ENCODE data around the gene GPC6. TPM values are rescaled to one million over a fixed set of nuclear protein-coding genes. Genes with fewer than 3 reads are reported as not detected.

Gene GPC6
- total RNA-seq, 1 donor from 2014 or later: 63.0 TPM

DNA sequence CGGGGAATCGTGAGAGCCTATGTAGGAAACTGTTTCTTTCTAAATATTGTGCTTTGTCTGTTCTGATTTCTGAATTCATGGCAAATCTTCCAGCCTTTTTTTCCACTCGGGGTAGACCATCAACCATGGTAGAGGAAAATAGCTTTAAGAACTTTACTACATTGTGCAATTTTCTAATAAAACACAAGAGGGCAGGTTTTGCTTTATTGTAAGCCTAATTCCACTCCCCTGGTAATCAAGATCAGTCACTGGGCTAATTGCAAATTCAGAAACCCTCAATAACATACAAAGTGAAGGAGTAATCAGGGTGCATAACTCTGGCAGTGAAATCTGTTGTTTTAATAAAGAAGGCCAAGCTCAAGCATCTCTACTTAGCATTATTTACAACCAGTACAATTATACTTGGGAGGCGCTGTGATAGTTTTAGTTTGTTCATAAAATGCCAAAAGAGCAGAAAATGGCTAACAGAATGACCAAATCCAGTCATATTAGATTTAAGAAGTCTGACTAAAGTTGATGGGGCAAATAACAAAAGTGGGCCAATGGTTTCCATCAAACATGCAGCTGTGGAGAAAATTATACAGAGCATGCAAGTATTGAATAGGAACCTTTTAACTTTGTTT is 1209.1 kb downstream of the GPC6 start:
- Histone ChIP-seq H3K9me3 (ENCODE audit: insufficient read depth, low read depth, low read length) (no peaks in the 10 kb centered on the region), H4K20me1 (ENCODE audit: insufficient read depth, low read length) (no peaks in the 10 kb centered on the region), H3K9ac (ENCODE audit: low read length) (no peak overlapping the region), H3K27ac (ENCODE audit: low read depth, low read length) (no peak overlapping the region), H3K4me1 (ENCODE audit: insufficient read depth, low read length) (no peaks in the 10 kb centered on the region), H3K79me2 (ENCODE audit: insufficient read depth, low read length) (no peaks in the 10 kb centered on the region), H3K27me3 (ENCODE audit: insufficient read depth, low read length) (peaks cover 6% of the 10 kb centered on the region), H2AFZ (ENCODE audit: low read depth, low read length) (no peak overlapping the region), H3K4me3 (ENCODE audit: insufficient read depth, low read depth, low read length) (no peak overlapping the region), H3K4me2 (ENCODE audit: low read length) (no peak overlapping the region), H3K36me3 (ENCODE audit: insufficient read depth, low read length) (no peaks in the 10 kb centered on the region)
- Mint-ChIP-seq H3K4me3 (ENCODE audit: unreplicated experiment) (no peak overlapping the region), H3K9me3 (ENCODE audit: unreplicated experiment) (no peaks in the 10 kb centered on the region), H3K27me3 (ENCODE audit: low read depth, unreplicated experiment) (peaks cover 7% of the 10 kb centered on the region), H3K27ac (ENCODE audit: unreplicated experiment) (no peak overlapping the region), H3K4me1 (ENCODE audit: low read depth, unreplicated experiment) (no peaks in the 10 kb centered on the region), H3K36me3 (ENCODE audit: low read depth, unreplicated experiment) (no peaks in the 10 kb centered on the region)
- TF ChIP-seq, protein P1, sequence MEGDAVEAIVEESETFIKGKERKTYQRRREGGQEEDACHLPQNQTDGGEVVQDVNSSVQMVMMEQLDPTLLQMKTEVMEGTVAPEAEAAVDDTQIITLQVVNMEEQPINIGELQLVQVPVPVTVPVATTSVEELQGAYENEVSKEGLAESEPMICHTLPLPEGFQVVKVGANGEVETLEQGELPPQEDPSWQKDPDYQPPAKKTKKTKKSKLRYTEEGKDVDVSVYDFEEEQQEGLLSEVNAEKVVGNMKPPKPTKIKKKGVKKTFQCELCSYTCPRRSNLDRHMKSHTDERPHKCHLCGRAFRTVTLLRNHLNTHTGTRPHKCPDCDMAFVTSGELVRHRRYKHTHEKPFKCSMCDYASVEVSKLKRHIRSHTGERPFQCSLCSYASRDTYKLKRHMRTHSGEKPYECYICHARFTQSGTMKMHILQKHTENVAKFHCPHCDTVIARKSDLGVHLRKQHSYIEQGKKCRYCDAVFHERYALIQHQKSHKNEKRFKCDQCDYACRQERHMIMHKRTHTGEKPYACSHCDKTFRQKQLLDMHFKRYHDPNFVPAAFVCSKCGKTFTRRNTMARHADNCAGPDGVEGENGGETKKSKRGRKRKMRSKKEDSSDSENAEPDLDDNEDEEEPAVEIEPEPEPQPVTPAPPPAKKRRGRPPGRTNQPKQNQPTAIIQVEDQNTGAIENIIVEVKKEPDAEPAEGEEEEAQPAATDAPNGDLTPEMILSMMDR (IDR thresholded peaks at IDR 0.05; ENCODE audit: insufficient read depth, low read depth, low read length): peak; percentile 66
- TF ChIP-seq EZH2 (IDR thresholded peaks at IDR 0.05; ENCODE audit: insufficient read depth, low read length): no peak
- DNase-seq (ENCODE audit: low read depth): peak; percentile 33
- FAIRE-seq: peak; percentile 55

DNA sequence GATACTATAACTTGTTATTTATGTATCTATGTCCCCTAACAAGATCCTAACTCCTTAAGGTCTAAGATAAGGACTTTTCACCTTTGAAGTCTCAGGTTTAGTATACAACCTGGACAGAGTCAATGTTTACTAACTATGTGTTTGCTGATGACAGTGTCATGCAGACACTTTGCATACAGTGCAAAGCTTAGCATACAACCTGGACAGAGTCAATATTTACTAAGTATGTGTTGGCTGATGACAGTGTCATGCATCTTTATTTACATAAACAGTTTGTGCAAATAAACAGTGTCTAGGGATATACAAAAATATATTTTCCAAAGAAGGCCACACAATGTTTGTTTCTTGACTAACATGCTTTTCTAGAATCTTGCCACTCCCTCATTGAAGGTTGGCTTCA is 1218.2 kb downstream of the GPC6 start:
- Mint-ChIP-seq H3K9me3 (ENCODE audit: unreplicated experiment) (no peaks in the 10 kb centered on the region), H3K27ac (ENCODE audit: unreplicated experiment) (no peak overlapping the region), H3K4me1 (ENCODE audit: low read depth, unreplicated experiment) (no peaks in the 10 kb centered on the region), H3K27me3 (ENCODE audit: low read depth, unreplicated experiment) (no peaks in the 10 kb centered on the region), H3K36me3 (ENCODE audit: low read depth, unreplicated experiment) (no peaks in the 10 kb centered on the region), H3K4me3 (ENCODE audit: unreplicated experiment) (no peak overlapping the region)
- no peaks in the 10 kb centered on the region for H4K20me1 ChIP-seq (ENCODE audit: insufficient read depth, low read length)
- no peak overlapping the region for H3K9ac ChIP-seq (ENCODE audit: low read length)
- no peak overlapping the region for H2AFZ ChIP-seq (ENCODE audit: low read depth, low read length)
- TF ChIP-seq, protein P1 (IDR thresholded peaks at IDR 0.05; ENCODE audit: insufficient read depth, low read depth, low read length): no peak
- no peak for TF ChIP-seq EZH2 (IDR thresholded peaks at IDR 0.05; ENCODE audit: insufficient read depth, low read length)
- no peak for FAIRE-seq
- no peak overlapping the region for H3K27ac ChIP-seq (ENCODE audit: low read depth, low read length)
- no peaks in the 10 kb centered on the region for H3K4me1 ChIP-seq (ENCODE audit: insufficient read depth, low read length)
- no peaks in the 10 kb centered on the region for H3K27me3 ChIP-seq (ENCODE audit: insufficient read depth, low read length)
- no peaks in the 10 kb centered on the region for H3K36me3 ChIP-seq (ENCODE audit: insufficient read depth, low read length)
- DNase-seq (ENCODE audit: low read depth): no peak
- no peaks in the 10 kb centered on the region for H3K79me2 ChIP-seq (ENCODE audit: insufficient read depth, low read length)
- H3K4me2 ChIP-seq (ENCODE audit: low read length): no peak overlapping the region
- H3K9me3 ChIP-seq (ENCODE audit: insufficient read depth, low read depth, low read length): no peaks in the 10 kb centered on the region
- H3K4me3 ChIP-seq (ENCODE audit: insufficient read depth, low read depth, low read length): no peak overlapping the region

GRCh38 chr13:94454334-94454733 is 1227.7 kb downstream of the GPC6 start:
- Histone ChIP-seq H3K79me2 (ENCODE audit: insufficient read depth, low read length) (no peaks in the 10 kb centered on the region), H2AFZ (ENCODE audit: low read depth, low read length) (no peak overlapping the region), H3K4me2 (ENCODE audit: low read length) (no peak overlapping the region), H3K4me1 (ENCODE audit: insufficient read depth, low read length) (no peaks in the 10 kb centered on the region), H3K9me3 (ENCODE audit: insufficient read depth, low read depth, low read length) (no peaks in the 10 kb centered on the region), H3K27ac (ENCODE audit: low read depth, low read length) (no peak overlapping the region), H3K9ac (ENCODE audit: low read length) (no peak overlapping the region), H3K36me3 (ENCODE audit: insufficient read depth, low read length) (no peaks in the 10 kb centered on the region), H3K4me3 (ENCODE audit: insufficient read depth, low read depth, low read length) (no peak overlapping the region), H3K27me3 (ENCODE audit: insufficient read depth, low read length) (no peaks in the 10 kb centered on the region), H4K20me1 (ENCODE audit: insufficient read depth, low read length) (no peaks in the 10 kb centered on the region)
- Mint-ChIP-seq H3K27ac (ENCODE audit: unreplicated experiment) (no peak overlapping the region), H3K4me3 (ENCODE audit: unreplicated experiment) (no peak overlapping the region), H3K9me3 (ENCODE audit: unreplicated experiment) (no peaks in the 10 kb centered on the region), H3K36me3 (ENCODE audit: low read depth, unreplicated experiment) (no peaks in the 10 kb centered on the region), H3K4me1 (ENCODE audit: low read depth, unreplicated experiment) (no peaks in the 10 kb centered on the region), H3K27me3 (ENCODE audit: low read depth, unreplicated experiment) (peaks cover 3% of the 10 kb centered on the region)
- no peak for TF ChIP-seq EZH2 (IDR thresholded peaks at IDR 0.05; ENCODE audit: insufficient read depth, low read length)
- TF ChIP-seq, protein P1 (IDR thresholded peaks at IDR 0.05; ENCODE audit: insufficient read depth, low read depth, low read length): no peak
- FAIRE-seq (no peak), DNase-seq (ENCODE audit: low read depth) (no peak)

All from astrocyte (in vitro differentiated cells and primary cell).